Naive B cell (primary cell): ENCODE results near the gene PABPC1L. TPM values are rescaled to one million over a fixed set of nuclear protein-coding genes. Genes with fewer than 3 reads are reported as not detected.

ENCODE experiments used
- ATAC-seq, 2 donors: fragments of 150-1000 bp; cut with Tn5 transposase; 2 replicates each; pipeline ENCODE4 v1.10.0; 2021; ENCODE audit warnings: low read depth in 2 of 2, mild to moderate bottlenecking in 2 of 2, moderate library complexity in 2 of 2
- DNase-seq: peaks from one replicate; pipeline ENCODE4 v3.0.0; 2022
- H3K27ac Mint-ChIP-seq, 6 donors: one replicate each; pipeline ENCODE4 v1.8.0; 2020 to 2022; ENCODE audit warnings: mild to moderate bottlenecking in 6 of 6, mixed read lengths in 6 of 6, moderate library complexity in 5 of 6, inconsistent platforms in 2 of 6
- H3K27me3 Mint-ChIP-seq, 3 donors: one replicate each; pipeline ENCODE4 v1.8.0; 2021 to 2022; ENCODE audit warnings: mixed read lengths in 3 of 3, mild to moderate bottlenecking in 1 of 3
- H3K36me3 Mint-ChIP-seq, 2 donors: one replicate each; pipeline ENCODE4 v1.8.0; 2020 to 2022; ENCODE audit warnings: mixed read lengths in 2 of 2, inconsistent platforms in 1 of 2, mild to moderate bottlenecking in 1 of 2
- H3K4me1 Mint-ChIP-seq, 3 donors: one replicate each; pipeline ENCODE4 v1.8.0; 2020 to 2022; ENCODE audit warnings: mixed read lengths in 3 of 3, inconsistent platforms in 1 of 3, mild to moderate bottlenecking in 1 of 3, moderate library complexity in 1 of 3
- H3K4me3 Mint-ChIP-seq, 8 donors: one replicate each; pipeline ENCODE4 v1.8.0; 2020 to 2022; ENCODE audit warnings: mild to moderate bottlenecking in 8 of 8, mixed read lengths in 8 of 8, moderate library complexity in 8 of 8, inconsistent platforms in 2 of 8
- H3K9me3 Mint-ChIP-seq, 7 donors: one replicate each; pipeline ENCODE4 v1.8.0; 2020 to 2022; ENCODE audit warnings: mixed read lengths in 7 of 7, mild to moderate bottlenecking in 5 of 7, inconsistent platforms in 2 of 7, moderate library complexity in 1 of 7
- polyA plus RNA-seq, 6 donors: library from polyadenylated mRNA; unstranded; fragments of 300-500 nt; fragmentation: Illumina TruSeq; gene quantifications; one replicate each; pipeline ENCODE4 v1.2.3, GENCODE V29; 2021; ENCODE audit warnings: low read depth in 6 of 6

The PABPC1L gene
- polyA plus RNA-seq, 6 donors from 2014 or later: 0.75 to 5.2 (median 1.3) TPM; not detected in 1

- H3K27ac Mint-ChIP-seq: peak overlapping the region in 5 of 6 donors; percentile 29 to 95 (median 81)
- DNase-seq: no peak
- no peaks in the 10 kb centered on the region for H3K9me3 Mint-ChIP-seq
- H3K36me3 Mint-ChIP-seq: peaks cover 24 to 26% of the 10 kb centered on the region in 2 donors
- ATAC-seq: no peak
- peaks cover 75 to 82% (median 80%) of the 10 kb centered on the region in 3 donors for H3K4me1 Mint-ChIP-seq
- peak overlapping the region in 2 of 8 donors; percentile 22 to 47 for H3K4me3 Mint-ChIP-seq
- H3K27me3 Mint-ChIP-seq: no peaks in the 10 kb centered on the region
Measured at GRCh38 chr20:44956410-44956809, 46.5 kb downstream of the PABPC1L start.

- DNase-seq (no peak), ATAC-seq (no peak)
- peak overlapping the region in 4 of 6 donors; percentile 29 to 88 (median 53) for H3K27ac Mint-ChIP-seq
- H3K9me3 Mint-ChIP-seq: no peaks in the 10 kb centered on the region
- H3K4me3 Mint-ChIP-seq: peak overlapping the region; percentile 70 to 99 (median 96)
- peaks cover 11 to 14% of the 10 kb centered on the region in 2 donors for H3K36me3 Mint-ChIP-seq
- H3K4me1 Mint-ChIP-seq: peaks cover 72 to 74% (median 73%) of the 10 kb centered on the region in 3 donors
- no peaks in the 10 kb centered on the region for H3K27me3 Mint-ChIP-seq
Measured at GRCh38 chr20:44958276-44958675, 48.4 kb downstream of the PABPC1L start.

GRCh38 chr20:44959082-44959637 is 49.3 kb downstream of the PABPC1L start:
- H3K36me3 Mint-ChIP-seq: peaks cover 5 to 8% of the 10 kb centered on the region in 2 donors
- H3K4me1 Mint-ChIP-seq: peaks cover 70 to 74% (median 73%) of the 10 kb centered on the region in 3 donors
- peak overlapping the region; percentile 20 to 99 (median 91) for H3K27ac Mint-ChIP-seq
- peak overlapping the region; percentile 95 to 99 (median 98) for H3K4me3 Mint-ChIP-seq
- no peaks in the 10 kb centered on the region for H3K9me3 Mint-ChIP-seq
- H3K27me3 Mint-ChIP-seq: no peaks in the 10 kb centered on the region
- ATAC-seq (no peak), DNase-seq (no peak)

GRCh38 chr20:44959638-44960102 is 49.8 kb downstream of the PABPC1L start:
- Mint-ChIP-seq H3K9me3 (no peaks in the 10 kb centered on the region), H3K36me3 (peaks cover 0 to 7% of the 10 kb centered on the region in 2 donors), H3K4me1 (peaks cover 66 to 71% (median 71%) of the 10 kb centered on the region in 3 donors), H3K27ac (peak overlapping the region; percentile 80 to 99 (median 96)), H3K4me3 (peak overlapping the region; percentile 95 to 99 (median 98)), H3K27me3 (no peaks in the 10 kb centered on the region)
- DNase-seq (no peak), ATAC-seq (peak; percentile 62 to 70)

GRCh38 chr20:44960103-44960852 is 50.4 kb downstream of the PABPC1L start, which contains the start of gene TOMM34:
Gene TOMM34 (minus strand): TSS chr20:44960397. CDS start chr20:44960333, 64 bp downstream.
- H3K27me3 Mint-ChIP-seq: no peaks in the 10 kb centered on the region
- peaks cover 0 to under 1% of the 10 kb centered on the region in 2 donors for H3K36me3 Mint-ChIP-seq
- DNase-seq: peak; percentile 91
- ATAC-seq: peak; percentile 91
- H3K27ac Mint-ChIP-seq: peak within 1 kb of the TSS; percentile 88 to 99 (median 98)
- H3K9me3 Mint-ChIP-seq: no peaks in the 10 kb centered on the region
- peak within 1 kb of the TSS; percentile 95 to 99 (median 98) for H3K4me3 Mint-ChIP-seq
- H3K4me1 Mint-ChIP-seq: peaks cover 62 to 67% (median 65%) of the 10 kb centered on the region in 3 donors

GRCh38 chr20:44961011-44961869 is 51.4 kb downstream of the PABPC1L start:
- Mint-ChIP-seq H3K4me3 (peak overlapping the region in 6 of 8 donors; percentile 40 to 99 (median 98)), H3K27ac (peak overlapping the region in 3 of 6 donors; percentile 51 to 92 (median 88)), H3K9me3 (no peaks in the 10 kb centered on the region)

GRCh38 chr20:44961870-44962267 is 52.0 kb downstream of the PABPC1L start:
- ATAC-seq (no peak), DNase-seq (no peak)
- Mint-ChIP-seq H3K27me3 (no peaks in the 10 kb centered on the region), H3K4me1 (peaks cover 61 to 63% (median 62%) of the 10 kb centered on the region in 3 donors), H3K9me3 (no peaks in the 10 kb centered on the region), H3K36me3 (peaks cover 0 to 8% of the 10 kb centered on the region in 2 donors), H3K27ac (peak overlapping the region in 2 of 6 donors; percentile 20 to 88), H3K4me3 (peak overlapping the region in 3 of 8 donors; percentile 44 to 99 (median 96))

More at GRCh38 chr20:44961011-44961869, 51.4 kb downstream of the PABPC1L start:
- ATAC-seq: no peak
- H3K27me3 Mint-ChIP-seq: no peaks in the 10 kb centered on the region
- H3K36me3 Mint-ChIP-seq: peaks cover 0 to 2% of the 10 kb centered on the region in 2 donors
- DNase-seq: no peak
- peaks cover 60 to 67% (median 63%) of the 10 kb centered on the region in 3 donors for H3K4me1 Mint-ChIP-seq

- H3K4me1 Mint-ChIP-seq: peaks cover 60 to 65% (median 61%) of the 10 kb centered on the region in 3 donors
- peak overlapping the region in 3 of 8 donors; percentile 30 to 99 (median 36) for H3K4me3 Mint-ChIP-seq
- DNase-seq (no peak), ATAC-seq (no peak)
- H3K27ac Mint-ChIP-seq: peak overlapping the region in 1 of 6 donors; percentile 85
- no peaks in the 10 kb centered on the region for H3K9me3 Mint-ChIP-seq
- no peaks in the 10 kb centered on the region for H3K27me3 Mint-ChIP-seq
- peaks cover under 1 to 11% of the 10 kb centered on the region in 2 donors for H3K36me3 Mint-ChIP-seq
Measured at GRCh38 chr20:44962483-44962882, 52.6 kb downstream of the PABPC1L start.

GRCh38 chr20:44963325-44964215 is 53.7 kb downstream of the PABPC1L start:
- Mint-ChIP-seq H3K4me1 (peaks cover 60 to 63% (median 61%) of the 10 kb centered on the region in 3 donors), H3K27ac (peak overlapping the region in 3 of 6 donors; percentile 18 to 53 (median 49))

GRCh38 chr20:44965651-44966029 is 55.8 kb downstream of the PABPC1L start:
- no peaks in the 10 kb centered on the region for H3K27me3 Mint-ChIP-seq
- peaks cover 61 to 66% (median 63%) of the 10 kb centered on the region in 3 donors for H3K4me1 Mint-ChIP-seq
- no peak for DNase-seq
- peak overlapping the region; percentile 96 to 99 (median 98) for H3K27ac Mint-ChIP-seq
- peak overlapping the region; percentile 92 to 100 (median 98) for H3K4me3 Mint-ChIP-seq
- no peaks in the 10 kb centered on the region for H3K9me3 Mint-ChIP-seq
- H3K36me3 Mint-ChIP-seq: peaks cover 5 to 14% of the 10 kb centered on the region in 2 donors
- no peak for ATAC-seq

More at GRCh38 chr20:44963325-44964215, 53.7 kb downstream of the PABPC1L start:
- no peaks in the 10 kb centered on the region for H3K9me3 Mint-ChIP-seq
- H3K4me3 Mint-ChIP-seq: peak overlapping the region in 2 of 8 donors; percentile 59 to 99
- H3K36me3 Mint-ChIP-seq: peaks cover 5 to 14% of the 10 kb centered on the region in 2 donors
- ATAC-seq: no peak
- no peaks in the 10 kb centered on the region for H3K27me3 Mint-ChIP-seq
- DNase-seq: no peak

GRCh38 chr20:44966030-44966961 is 56.4 kb downstream of the PABPC1L start, which contains the start of gene STK4:
Gene STK4 (plus strand): TSS chr20:44966512. CDS start chr20:44966569, 57 bp downstream.
- Mint-ChIP-seq H3K4me3 (peak within 1 kb of the TSS; percentile 92 to 100 (median 98)), H3K27ac (peak within 1 kb of the TSS; percentile 96 to 99 (median 98)), H3K4me1 (peaks cover 66 to 69% (median 67%) of the 10 kb centered on the region in 3 donors), H3K9me3 (no peaks in the 10 kb centered on the region), H3K36me3 (peaks cover 5 to 14% of the 10 kb centered on the region in 2 donors), H3K27me3 (no peaks in the 10 kb centered on the region)
- ATAC-seq (peak; percentile 82 to 83), DNase-seq (peak; percentile 97)
